PFSK-1 (cell line): ENCODE results near the gene THY1.

Experiments
- FOXP2 ChIP-seq: optimal IDR thresholded peaks from 2 replicates; pipeline ENCODE3; 2011; ENCODE audit warnings: borderline replicate concordance, control low read depth, inconsistent platforms; ENCODE audit not compliant: insufficient read depth; ENCODE audit errors: extremely low read length, extremely low read depth
- POLR2AphosphoS5 ChIP-seq: IDR thresholded peaks from 2 replicates; pipeline ENCODE4 v1.6.1; 2012; ENCODE audit warnings: low read depth, mild to moderate bottlenecking, control low read depth, low read length, moderate library complexity
- REST ChIP-seq, 2 experiments: IDR thresholded peaks; 2 replicates each; pipeline versions ENCODE4 v1.6.1 to v1.8.0; 2011 to 2012; ENCODE audit warnings: low read depth in 2 of 2, low read length in 2 of 2, control low read depth in 1 of 2, inconsistent platforms in 1 of 2, mild to moderate bottlenecking in 1 of 2, moderate library complexity in 1 of 2; ENCODE audit not compliant: insufficient read depth in 1 of 2
- SIN3A ChIP-seq: IDR thresholded peaks from 2 replicates; pipeline ENCODE4 v1.6.1; 2012; ENCODE audit warnings: mild to moderate bottlenecking, low read length, moderate library complexity, borderline replicate concordance; ENCODE audit not compliant: insufficient read depth
- TAF1 ChIP-seq: IDR thresholded peaks from 2 replicates; pipeline ENCODE4 v1.6.1; 2012; ENCODE audit warnings: low read length, control low read depth, borderline replicate concordance; ENCODE audit not compliant: insufficient read depth

- TF ChIP-seq POLR2AphosphoS5 (no peak), TAF1 (no peak), REST (IDR thresholded peaks at IDR 0.05; ENCODE audit: insufficient read depth in 1 of 2, low read depth in 2 of 2, low read length in 2 of 2) (no peak), SIN3A (no peak), FOXP2 (no peak)
Observed at GRCh38 chr11:119471329-119471728, 48.4 kb upstream of the THY1 start.
